ENCODE measurements around the gene TUT4. TPM values are rescaled to one million over a fixed set of nuclear protein-coding genes. Genes with fewer than 3 reads are reported as not detected.
A peak's percentile ranks its signal among the peaks of the same experiment; 100 is the strongest.

TUT4 gene
- total RNA-seq, 1 donor from 2014 or later = 139 TPM

- H3K4me1 Mint-ChIP-seq = peaks cover 22% of the 10 kb centered on the region
These were observed 47.8 kb upstream of the TUT4 start for GRCh38 chr1:52600533-52601179.

DNA sequence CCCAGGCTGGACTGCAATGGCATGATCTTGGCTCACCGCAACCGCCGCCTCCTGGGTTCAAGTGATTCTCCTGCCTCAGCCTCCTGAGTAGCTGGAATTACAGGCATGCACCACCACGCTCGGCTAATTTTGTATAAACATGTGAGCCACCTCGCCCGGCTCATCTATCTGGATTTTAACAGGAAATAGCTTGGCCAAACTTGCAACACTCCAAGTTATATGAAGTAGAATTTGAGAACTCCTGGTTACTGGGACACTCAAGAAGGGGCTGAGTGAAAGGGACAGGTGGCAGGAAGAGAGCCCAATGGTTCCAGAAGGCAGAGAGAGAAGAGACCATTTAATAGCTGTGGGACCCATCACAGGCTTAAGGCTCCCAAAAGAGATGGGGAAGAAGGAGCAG, 46.3 kb upstream of the TUT4 start:
- Mint-ChIP-seq H3K27me3 (ENCODE audit: insufficient read depth, low read depth) (peaks cover 14% of the 10 kb centered on the region), H3K9me3 (peaks cover 3% of the 10 kb centered on the region)
- no peak for DNase-seq (ENCODE audit: low spot score)

More at GRCh38 chr1:52600533-52601179, 47.8 kb upstream of the TUT4 start:
- no peaks in the 10 kb centered on the region for H3K9me3 ChIP-seq (ENCODE audit: low read depth)
- H3K27me3 ChIP-seq = peaks cover 48% of the 10 kb centered on the region
- no peak for TF ChIP-seq CTCF (IDR thresholded peaks at IDR 0.05)
- TF ChIP-seq EZH2phosphoT487 (IDR thresholded peaks at IDR 0.05) = no peak
- TF ChIP-seq EZH2 (IDR thresholded peaks at IDR 0.05) = no peak
- DNase-seq (ENCODE audit: low spot score) = no peak
- peaks cover 3% of the 10 kb centered on the region for H3K9me3 Mint-ChIP-seq
- no peak overlapping the region for H3K4me3 Mint-ChIP-seq
- H3K9ac ChIP-seq = no peak overlapping the region
- H3K27ac ChIP-seq = no peak overlapping the region
- H3K4me2 ChIP-seq = no peak overlapping the region
- no peak overlapping the region for H2AFZ ChIP-seq (replicated peaks)
- no peak overlapping the region for H3K27ac Mint-ChIP-seq
- H3F3A ChIP-seq (ENCODE audit: low read depth) = peaks cover 12% of the 10 kb centered on the region
- H3K4me3 ChIP-seq = no peak overlapping the region
- peaks cover 14% of the 10 kb centered on the region for H3K27me3 Mint-ChIP-seq (ENCODE audit: insufficient read depth, low read depth)
- no peaks in the 10 kb centered on the region for H4K20me1 ChIP-seq (ENCODE audit: low read depth)
- no peaks in the 10 kb centered on the region for H3K79me2 ChIP-seq (ENCODE audit: low read depth)
- no peaks in the 10 kb centered on the region for H3K36me3 ChIP-seq
- no peaks in the 10 kb centered on the region for H3K36me3 Mint-ChIP-seq
- H3K4me1 ChIP-seq = peaks cover 12% of the 10 kb centered on the region

DNA sequence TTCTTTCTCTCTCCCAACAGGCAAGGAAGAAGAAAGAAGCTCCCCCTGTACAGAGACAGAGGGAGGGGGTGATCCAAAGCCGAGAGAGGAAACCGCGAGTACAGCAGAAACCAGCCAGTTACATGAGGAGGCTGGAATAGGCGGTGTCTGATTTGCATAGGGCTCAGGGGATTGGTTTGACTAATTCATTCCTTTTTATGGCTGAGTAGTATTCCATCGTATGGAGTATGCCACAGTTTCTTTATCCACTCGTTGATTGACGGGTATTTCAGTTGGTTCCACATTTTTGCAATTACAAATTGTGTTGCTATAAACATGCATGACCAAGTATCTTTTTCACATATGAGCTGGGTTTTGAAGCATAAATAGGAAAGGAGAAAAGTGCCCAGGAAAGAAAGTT, 45.8 kb upstream of the TUT4 start:
- Histone ChIP-seq H3K9ac (no peak overlapping the region), H3K4me2 (no peak overlapping the region), H3K36me3 (no peaks in the 10 kb centered on the region), H3K79me2 (ENCODE audit: low read depth) (no peaks in the 10 kb centered on the region), H2AFZ (replicated peaks) (no peak overlapping the region), H3K27ac (no peak overlapping the region), H3K9me3 (ENCODE audit: low read depth) (no peaks in the 10 kb centered on the region), H3K4me1 (peaks cover 25% of the 10 kb centered on the region), H3F3A (ENCODE audit: low read depth) (peaks cover 6% of the 10 kb centered on the region), H3K4me3 (no peak overlapping the region), H4K20me1 (ENCODE audit: low read depth) (no peaks in the 10 kb centered on the region), H3K27me3 (peaks cover 39% of the 10 kb centered on the region)
- Mint-ChIP-seq H3K9me3 (peaks cover 3% of the 10 kb centered on the region), H3K36me3 (no peaks in the 10 kb centered on the region), H3K4me1 (peaks cover 32% of the 10 kb centered on the region), H3K27ac (peak overlapping the region; percentile 38), H3K4me3 (no peak overlapping the region), H3K27me3 (ENCODE audit: insufficient read depth, low read depth) (peaks cover 11% of the 10 kb centered on the region)
- no peak for DNase-seq (ENCODE audit: low spot score)
- no peak for TF ChIP-seq CTCF (IDR thresholded peaks at IDR 0.05)
- no peak for TF ChIP-seq EZH2phosphoT487 (IDR thresholded peaks at IDR 0.05)
- no peak for TF ChIP-seq EZH2 (IDR thresholded peaks at IDR 0.05)

More for the DNA sequence above, 46.3 kb upstream of the TUT4 start:
- H3K4me3 ChIP-seq = no peak overlapping the region
- H3K79me2 ChIP-seq (ENCODE audit: low read depth) = no peaks in the 10 kb centered on the region
- H3K27ac Mint-ChIP-seq = no peak overlapping the region
- H3K4me1 Mint-ChIP-seq = peaks cover 32% of the 10 kb centered on the region
- H3K4me2 ChIP-seq = no peak overlapping the region
- no peak overlapping the region for H2AFZ ChIP-seq (replicated peaks)
- no peak overlapping the region for H3K4me3 Mint-ChIP-seq
- H3K36me3 Mint-ChIP-seq = no peaks in the 10 kb centered on the region
- no peaks in the 10 kb centered on the region for H4K20me1 ChIP-seq (ENCODE audit: low read depth)
- H3K9ac ChIP-seq = no peak overlapping the region
- no peaks in the 10 kb centered on the region for H3K36me3 ChIP-seq
- no peak for TF ChIP-seq EZH2 (IDR thresholded peaks at IDR 0.05)
- no peak for TF ChIP-seq EZH2phosphoT487 (IDR thresholded peaks at IDR 0.05)
- no peak for TF ChIP-seq CTCF (IDR thresholded peaks at IDR 0.05)
- H3K9me3 ChIP-seq (ENCODE audit: low read depth) = no peaks in the 10 kb centered on the region
- H3K4me1 ChIP-seq = peaks cover 25% of the 10 kb centered on the region
- no peak overlapping the region for H3K27ac ChIP-seq
- peaks cover 45% of the 10 kb centered on the region for H3K27me3 ChIP-seq
- peaks cover 11% of the 10 kb centered on the region for H3F3A ChIP-seq (ENCODE audit: low read depth)
